ENCODE results near the gene BET1.

- TF ChIP-seq CTCF (IDR thresholded peaks at IDR 0.05; ENCODE audit: low read depth, low read length) (no peak), POLR2A (IDR thresholded peaks at IDR 0.05; ENCODE audit: extremely low read depth, insufficient read length) (no peak), MAX (IDR thresholded peaks at IDR 0.05; ENCODE audit: low read depth, low read length) (no peak), MYC (IDR thresholded peaks at IDR 0.05; ENCODE audit: low read depth, low read length) (no peak)
Measured at GRCh38 chr7:93948106-93948505, 56.0 kb downstream of the BET1 start.
